Suppressor macrophage treated with lipopolysaccharide for 4 hours (primary cell): Measurements from ENCODE around the gene GOLGA3.
A peak's percentile ranks its signal among the peaks of the same experiment; 100 is the strongest.
"Not testable (repeated sequence)": the region's sequence is repeated elsewhere in the genome, so short reads cannot be mapped to it uniquely, and the experiment has no call there.

Experiments
- DNase-seq: peaks from one replicate; pipeline ENCODE4 v3.0.0-alpha.2; 2020

The GOLGA3 gene

GRCh38 chr12:132775502-132776229, 53.0 kb downstream of the GOLGA3 start:
- DNase-seq, result no peak

DNA sequence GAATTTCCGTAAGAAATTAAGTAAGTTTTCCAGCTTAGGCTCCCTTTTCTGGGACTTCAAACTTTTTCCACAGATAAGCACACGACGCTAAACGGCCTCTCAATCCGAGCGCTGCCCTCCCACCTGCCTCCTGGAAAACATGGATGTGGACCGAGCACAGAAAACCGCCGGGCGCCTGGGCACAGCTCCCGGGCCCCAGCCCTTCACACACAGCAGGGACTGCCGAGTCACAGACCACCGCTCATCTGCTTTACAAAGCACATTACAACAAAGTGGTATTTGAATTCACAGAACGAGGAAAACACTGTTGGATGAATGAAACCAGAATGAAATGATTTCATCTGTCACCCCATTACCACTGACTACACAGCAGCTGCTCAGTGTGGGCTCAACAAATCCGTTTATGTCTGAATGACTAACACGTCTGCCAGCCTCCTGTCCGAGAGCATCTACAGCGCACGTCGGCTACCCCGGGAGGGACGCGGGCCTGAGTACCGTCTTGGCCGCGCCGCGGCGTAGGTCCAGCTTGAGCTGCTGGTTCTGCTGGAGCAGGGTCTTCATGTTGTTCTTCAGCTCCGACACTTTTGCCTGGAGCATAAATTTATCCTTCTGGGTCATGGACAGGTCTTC, 53.9 kb downstream of the GOLGA3 start:
- no peak for DNase-seq

- no peak for DNase-seq
These were observed 54.5 kb downstream of the GOLGA3 start for GRCh38 chr12:132774159-132774558.

DNA sequence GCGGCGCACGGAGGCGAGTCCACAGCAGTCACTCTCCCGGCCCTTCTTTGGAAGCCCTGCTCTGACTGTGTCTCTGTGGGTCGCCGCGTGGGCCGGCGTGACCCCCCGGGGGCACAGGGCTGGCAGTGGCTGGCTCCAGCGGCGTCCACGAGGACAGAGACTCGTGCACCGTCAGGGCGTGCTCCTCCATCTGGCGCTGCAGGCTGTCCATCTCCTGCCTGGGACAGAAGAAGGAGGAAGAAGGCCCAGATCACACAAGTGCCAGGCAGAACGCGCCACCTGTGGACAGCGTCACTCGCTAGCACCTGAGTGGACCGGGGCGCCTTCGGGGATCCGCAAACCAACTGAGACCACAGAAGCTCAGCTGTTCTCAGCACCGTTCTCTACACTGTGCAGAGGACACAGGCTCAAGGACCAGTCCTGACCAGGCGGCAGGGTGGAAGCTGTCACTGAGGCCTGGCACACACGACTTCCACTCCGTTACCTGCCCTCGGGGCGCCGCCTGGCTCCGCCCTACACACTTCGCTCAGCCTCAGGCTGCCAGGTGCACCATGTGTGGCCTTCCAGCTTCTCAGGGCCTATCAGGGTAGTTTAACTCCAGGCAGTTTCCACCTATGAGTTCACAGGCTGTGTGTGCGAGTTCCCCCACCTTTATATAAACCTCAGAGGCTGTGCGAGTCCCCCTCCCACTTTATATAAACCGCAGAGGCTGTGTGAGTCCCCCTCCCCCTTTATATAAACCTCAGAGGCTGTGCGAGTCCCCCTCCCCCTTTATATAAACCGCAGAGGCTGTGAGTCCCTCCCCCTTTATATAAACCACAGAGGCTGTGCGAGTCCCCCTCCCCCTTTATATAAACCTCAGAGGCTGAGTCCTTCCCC, 55.4 kb downstream of the GOLGA3 start:
- DNase-seq, result no peak

DNA sequence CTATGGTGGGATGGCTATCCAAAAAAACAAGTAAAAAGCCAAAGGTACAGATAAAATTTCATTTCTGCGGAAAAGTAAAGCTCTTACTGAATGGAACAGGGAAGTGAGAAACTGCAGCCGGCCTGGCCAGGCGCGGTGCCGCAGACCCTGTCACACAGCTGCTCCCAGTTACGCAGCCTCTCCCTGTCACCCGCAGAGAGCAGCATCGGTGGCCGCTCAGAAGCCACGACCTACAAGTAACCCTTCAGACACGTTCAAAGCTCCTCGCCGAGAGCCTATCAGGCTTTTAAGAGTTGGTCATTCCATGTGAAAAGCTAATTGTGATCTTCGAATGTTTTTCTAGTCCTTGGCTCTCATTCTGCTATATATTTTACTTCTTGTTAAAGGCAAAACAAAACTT, 56.1 kb downstream of the GOLGA3 start:
- DNase-seq, result peak; percentile 57

DNA sequence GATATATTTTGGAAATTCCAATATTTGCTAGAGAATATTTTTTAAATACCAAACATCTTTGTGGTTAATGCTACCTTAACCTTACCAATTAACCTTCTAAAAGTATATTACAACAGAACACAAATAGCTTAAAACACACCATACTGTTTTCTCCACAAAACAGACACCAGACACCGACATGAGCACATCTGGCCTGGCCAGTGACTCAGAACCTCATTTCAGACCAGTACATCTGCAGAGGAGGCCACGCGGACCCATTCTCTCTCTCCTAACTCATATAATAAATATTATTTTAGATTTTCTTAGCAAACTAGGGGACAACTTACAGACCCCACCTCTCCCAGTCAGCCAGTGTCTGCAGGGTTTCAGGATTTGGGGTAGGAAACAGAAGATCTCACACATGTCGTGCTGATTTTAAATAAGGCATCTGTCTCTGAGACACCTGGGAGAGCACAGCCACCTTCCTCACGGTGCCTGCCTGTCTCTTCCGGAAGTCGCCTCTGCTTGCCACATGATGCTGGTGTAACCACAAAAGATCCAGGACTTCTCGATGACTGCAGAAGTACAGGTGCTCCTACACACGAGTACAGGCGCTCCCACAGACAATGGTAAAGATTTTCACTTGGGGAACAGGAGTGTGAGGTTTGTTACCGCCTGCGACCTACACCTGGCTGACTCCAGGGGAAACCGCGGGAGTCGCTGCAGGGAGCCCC, 57.4 kb downstream of the GOLGA3 start:
- DNase-seq, result no peak

- DNase-seq, result peak; percentile 77
These were observed 62.1 kb downstream of the GOLGA3 start for GRCh38 chr12:132766380-132767085.

DNA sequence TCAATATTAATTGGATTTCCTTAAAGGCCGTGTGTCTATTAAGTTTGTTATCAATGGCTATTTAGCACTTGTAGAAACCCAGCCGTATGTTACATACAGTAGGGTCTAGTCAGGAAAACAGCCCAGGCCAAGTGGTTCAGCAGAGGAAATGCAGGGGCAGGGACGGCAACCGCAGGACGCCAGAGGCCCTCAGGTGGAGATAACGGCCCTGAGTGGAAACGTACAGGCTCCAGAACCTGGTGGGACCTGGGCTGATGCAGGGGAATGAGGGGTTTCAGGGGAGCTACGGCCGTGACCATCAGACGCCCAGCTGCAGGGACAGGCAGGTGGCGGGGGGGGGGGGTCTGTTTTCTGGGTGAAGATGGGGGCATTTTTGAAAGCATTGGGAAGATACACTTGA, 63.3 kb downstream of the GOLGA3 start:
- DNase-seq, result no peak

DNA sequence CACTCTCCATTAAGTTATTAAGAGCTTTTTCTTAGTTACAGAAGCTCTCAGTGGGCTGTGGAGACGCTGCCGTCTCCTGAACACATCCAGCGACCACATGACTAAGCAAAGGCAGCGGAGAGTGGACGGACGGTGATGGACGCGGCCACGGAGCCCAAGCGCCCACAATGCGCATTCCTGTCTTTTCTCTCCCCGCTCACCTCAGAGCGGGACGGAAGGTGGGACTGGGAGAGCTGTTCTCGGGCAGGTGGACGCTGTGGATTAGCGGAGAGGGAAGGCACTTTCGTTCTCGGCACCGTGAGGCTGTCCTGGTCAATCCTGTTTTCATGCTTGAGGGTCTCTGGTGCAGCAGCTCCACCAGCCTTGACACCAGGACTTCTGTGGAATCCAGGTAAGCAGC, 64.4 kb downstream of the GOLGA3 start:
- DNase-seq, result no peak

- DNase-seq, result peak; percentile 97
These were observed 66.6 kb downstream of the GOLGA3 start for GRCh38 chr12:132761921-132762583.

- DNase-seq, result peak; percentile 73
These were observed 67.4 kb downstream of the GOLGA3 start, which contains the start of gene ANKLE2 for GRCh38 chr12:132761032-132761920. Gene ANKLE2, minus strand, starts transcription at chr12:132761832. Its CDS starts 34 bp downstream, at chr12:132761798.

DNA sequence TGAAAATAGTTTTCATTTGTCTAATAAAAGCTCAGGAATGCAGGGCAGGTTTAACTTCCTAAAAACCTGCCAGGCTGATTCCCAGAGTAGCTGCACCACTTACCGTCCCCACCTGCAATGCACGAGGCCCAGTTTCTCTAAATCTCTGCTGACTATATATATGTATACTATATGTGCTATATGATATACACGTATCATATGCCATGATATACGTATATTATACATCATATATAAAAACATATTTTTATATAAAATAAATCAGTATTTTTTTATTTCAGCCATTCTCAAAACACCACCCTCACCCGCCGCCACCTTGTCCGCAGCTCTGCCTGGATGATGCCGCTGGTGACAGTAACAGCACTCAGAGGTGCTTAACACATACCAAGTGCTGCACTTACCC, 69.3 kb downstream of the GOLGA3 start:
- DNase-seq, result no peak

DNA sequence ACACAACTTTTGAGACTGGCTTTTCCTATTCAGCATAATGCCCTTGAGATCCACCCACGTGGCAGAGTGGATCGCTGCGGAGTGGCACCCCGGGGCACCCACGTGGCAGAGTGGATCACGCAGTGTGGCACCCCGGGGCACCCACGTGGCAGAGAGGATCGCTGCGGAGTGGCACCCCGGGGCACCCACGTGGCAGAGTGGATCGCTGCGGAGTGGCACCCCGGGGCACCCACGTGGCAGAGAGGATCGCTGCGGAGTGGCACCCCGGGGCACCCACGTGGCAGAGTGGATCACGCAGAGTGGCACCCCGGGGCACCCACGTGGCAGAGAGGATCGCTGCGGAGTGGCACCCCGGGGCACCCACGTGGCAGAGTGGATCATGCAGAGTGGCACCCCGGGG, 69.8 kb downstream of the GOLGA3 start:
- DNase-seq, result not testable (repeated sequence)

DNA sequence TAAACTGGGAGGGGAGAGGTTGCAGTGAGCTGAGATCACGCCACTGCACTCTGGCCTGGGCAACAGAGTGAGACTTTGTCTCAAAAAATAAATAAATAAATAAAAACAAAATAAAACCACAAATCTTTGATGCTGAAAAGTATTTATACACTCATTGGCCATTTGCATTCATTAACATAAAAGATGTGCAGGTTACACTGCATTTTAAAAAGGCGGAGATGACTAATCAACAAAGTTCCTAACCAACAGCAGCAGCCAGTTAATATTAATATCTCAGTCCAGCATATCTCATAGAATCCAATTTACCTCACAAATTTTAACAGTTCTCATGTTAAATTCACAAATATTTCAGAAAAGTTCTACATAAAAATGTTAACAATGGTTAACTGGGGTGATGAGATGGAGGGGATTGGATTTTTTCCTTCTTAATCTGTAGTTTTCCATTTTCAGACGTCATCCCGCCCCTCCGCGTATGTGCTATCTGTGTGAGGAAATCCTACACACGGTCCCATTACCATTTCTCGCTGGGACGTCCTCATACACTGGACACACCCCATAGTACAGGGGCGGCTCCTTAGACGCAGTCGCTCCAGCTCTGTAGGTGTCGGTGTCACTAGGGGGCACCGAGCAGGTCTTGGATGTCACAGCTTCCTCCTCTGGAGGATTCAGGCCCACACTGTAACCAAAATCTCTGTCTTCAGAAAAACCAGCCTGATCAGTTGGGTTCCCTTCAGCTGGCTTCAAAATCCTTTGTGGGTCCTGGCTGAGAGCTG, 74.3 kb downstream of the GOLGA3 start:
- no peak for DNase-seq

- not testable (repeated sequence) for DNase-seq
These were observed 75.0 kb downstream of the GOLGA3 start for GRCh38 chr12:132753670-132754069.

- no peak for DNase-seq
These were observed 80.3 kb downstream of the GOLGA3 start for GRCh38 chr12:132748319-132748718.

GRCh38 chr12:132747896-132748295, 80.8 kb downstream of the GOLGA3 start:
- no peak for DNase-seq

GRCh38 chr12:132747395-132747794, 81.3 kb downstream of the GOLGA3 start:
- no peak for DNase-seq

DNA sequence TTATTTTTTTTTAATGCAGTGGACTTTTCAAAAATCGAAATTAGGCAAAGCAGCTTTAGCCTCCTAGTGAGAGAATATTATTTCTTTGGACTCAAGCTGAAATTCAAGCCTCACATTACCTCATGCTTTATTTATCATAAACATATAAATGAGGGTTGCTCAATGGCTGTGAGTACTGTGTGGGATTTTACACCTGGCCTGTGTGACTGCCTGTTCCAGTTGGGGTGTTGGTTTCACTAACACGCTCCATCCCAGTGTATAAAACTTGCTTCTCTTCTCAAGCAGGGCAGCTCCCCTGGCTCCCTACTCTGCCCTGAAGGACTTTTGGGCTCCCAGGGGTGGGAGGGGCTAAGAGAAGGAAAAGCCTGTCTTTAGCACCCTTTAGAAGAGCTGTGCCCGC, 82.1 kb downstream of the GOLGA3 start:
- DNase-seq, result no peak

DNA sequence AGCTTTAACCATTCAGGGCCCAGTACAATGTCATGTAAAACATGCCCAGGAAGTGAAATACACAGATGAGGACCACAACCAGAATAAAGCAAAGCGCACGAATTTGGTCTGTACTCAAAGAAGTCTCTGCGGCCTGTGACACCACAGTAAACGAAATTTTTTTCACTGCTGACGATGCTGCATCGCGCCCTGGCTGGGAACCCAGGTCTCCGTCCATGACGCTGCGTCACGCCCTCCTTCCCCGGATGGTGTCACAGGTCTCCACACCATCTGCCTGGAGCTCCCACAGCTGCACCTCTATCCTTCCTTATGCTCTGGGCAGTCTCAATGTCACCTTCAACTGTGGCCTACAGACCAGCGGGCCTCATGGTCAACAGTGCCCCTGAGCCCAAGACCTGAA, 84.8 kb downstream of the GOLGA3 start:
- no peak for DNase-seq
